HG02970 (cell line): Measurements from ENCODE around the gene YWHAG.

Experiments used
- ATAC-seq: cut with Tn5 transposase; IDR thresholded peaks from one replicate; pipeline ENCODE4 v1.9.1; 2021; ENCODE audit warnings: mild to moderate bottlenecking, moderate library complexity, moderate number of reproducible peaks; ENCODE audit not compliant: unreplicated experiment, low FRiP score

The YWHAG gene

GRCh38 chr7:76281006-76281705 lies 77.6 kb downstream of the YWHAG start:
- no peak for ATAC-seq

GRCh38 chr7:76280408-76280807 lies 78.4 kb downstream of the YWHAG start:
- ATAC-seq = no peak

- no peak for ATAC-seq
Measured at GRCh38 chr7:76278540-76278939, 80.3 kb downstream of the YWHAG start.
